Effector CD4-positive, alpha-beta T cell (primary cell): ENCODE measurements around the gene STK4.

ENCODE experiments used
- DNase-seq: peaks from one replicate; pipeline ENCODE4 v3.0.0-alpha.2; 2020

The STK4 gene

DNA sequence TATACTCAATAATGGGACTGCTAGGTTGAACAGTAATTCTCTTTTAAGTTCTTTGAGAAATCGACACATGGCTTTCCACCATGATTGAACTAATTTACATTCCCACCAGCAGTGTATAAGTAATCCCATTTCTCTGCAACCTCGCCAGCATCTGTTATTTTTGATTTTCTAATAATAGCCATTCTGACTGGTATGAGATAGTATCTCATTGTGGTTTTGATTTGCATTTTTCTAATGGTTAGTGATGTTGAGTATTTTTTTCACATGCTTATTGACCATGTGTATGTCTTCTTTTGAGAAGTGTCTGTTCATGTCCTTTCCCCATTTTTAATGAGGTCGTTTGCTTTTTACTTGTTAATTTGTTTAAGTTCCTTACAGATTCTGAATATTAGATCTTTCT lies 66.5 kb downstream of the STK4 start:
- DNase-seq: no peak

DNA sequence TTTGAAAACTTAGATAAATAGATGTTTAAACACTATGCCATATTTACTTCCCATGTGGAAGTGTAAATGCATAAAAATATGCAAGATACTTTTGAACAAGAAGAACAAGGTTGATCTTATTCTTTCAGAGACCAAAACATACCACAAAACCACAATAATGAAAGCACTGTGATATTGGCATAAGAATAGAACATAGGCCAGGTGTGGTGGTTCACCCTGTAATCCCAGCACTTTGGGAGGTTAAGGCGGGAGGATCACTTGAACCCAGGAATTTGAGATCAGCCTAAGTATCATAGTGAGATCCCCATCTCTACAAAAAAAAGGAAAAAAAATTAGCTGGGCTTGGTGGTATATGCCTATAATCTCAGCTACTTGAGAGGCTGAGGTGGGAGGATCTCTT lies 68.1 kb downstream of the STK4 start:
- no peak for DNase-seq

DNA sequence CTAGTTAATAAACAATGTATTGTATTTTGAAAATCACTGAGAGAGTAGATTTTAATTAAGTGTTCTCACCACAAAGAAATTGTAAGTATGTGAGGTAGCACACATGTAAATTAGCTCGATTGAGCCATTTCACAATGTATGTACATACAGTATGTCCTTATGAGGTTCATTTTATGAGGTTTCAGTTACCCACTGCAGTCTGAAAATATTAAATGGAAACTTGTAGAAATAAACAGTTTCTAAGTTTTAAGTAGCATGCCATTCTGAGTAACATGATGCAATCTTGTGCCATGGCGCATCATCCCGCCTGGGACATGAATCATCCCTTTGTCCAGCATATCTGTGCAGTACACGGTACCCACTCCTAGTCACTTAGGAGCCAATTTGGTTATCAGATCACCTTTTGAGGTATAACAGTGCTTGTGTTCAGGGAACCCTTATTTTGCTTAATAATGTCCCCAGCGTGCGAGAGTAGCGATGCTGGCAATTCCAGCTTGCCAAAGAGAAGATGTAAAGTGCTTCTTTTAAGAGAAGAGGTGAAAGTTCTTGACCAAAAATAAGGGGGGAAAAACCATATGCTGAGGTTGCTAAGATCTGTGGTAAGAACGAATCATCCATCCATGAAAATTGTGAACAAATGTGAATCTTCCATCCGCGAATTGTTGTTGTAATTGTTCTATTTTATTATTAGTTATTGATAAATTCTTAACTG lies 69.9 kb downstream of the STK4 start:
- DNase-seq: no peak

DNA sequence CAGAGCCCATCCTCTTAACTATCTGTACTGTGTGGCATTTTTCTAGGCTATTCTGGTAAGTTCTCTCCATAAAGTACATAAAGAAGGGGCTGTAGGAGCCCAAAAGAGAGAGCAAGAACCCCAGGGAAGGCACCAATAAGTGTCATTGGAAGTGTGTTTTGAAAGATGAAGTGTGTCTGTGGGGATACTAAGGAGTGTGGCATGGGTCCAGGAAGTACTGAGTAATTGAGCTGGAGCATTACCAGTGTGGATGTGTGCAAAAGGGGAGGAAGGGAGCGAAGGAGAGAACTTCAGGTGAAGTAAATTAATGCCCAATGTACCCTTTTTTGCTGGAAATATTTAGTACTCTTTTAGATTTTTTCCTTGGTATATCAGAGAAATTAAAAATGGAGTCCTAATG lies 70.7 kb downstream of the STK4 start:
- no peak for DNase-seq

DNA sequence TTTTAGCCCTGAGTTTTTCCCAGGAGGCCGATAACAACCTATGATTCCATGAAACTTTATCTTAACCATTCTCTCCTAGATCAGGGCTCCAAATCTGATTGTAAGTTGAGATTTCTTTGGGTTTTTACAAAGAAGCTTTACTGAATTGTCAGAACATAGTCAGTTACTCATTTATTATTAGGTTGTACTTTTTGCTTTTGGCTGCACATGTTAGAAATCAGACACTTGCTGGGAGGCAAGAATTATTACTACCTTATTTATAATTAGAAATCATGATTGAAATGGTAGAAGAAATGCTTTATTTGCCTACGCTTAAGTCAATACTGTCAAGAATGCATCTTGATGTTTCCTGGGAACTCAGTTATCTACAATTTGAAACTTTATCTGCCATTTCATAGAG lies 71.3 kb downstream of the STK4 start:
- DNase-seq: no peak

DNA sequence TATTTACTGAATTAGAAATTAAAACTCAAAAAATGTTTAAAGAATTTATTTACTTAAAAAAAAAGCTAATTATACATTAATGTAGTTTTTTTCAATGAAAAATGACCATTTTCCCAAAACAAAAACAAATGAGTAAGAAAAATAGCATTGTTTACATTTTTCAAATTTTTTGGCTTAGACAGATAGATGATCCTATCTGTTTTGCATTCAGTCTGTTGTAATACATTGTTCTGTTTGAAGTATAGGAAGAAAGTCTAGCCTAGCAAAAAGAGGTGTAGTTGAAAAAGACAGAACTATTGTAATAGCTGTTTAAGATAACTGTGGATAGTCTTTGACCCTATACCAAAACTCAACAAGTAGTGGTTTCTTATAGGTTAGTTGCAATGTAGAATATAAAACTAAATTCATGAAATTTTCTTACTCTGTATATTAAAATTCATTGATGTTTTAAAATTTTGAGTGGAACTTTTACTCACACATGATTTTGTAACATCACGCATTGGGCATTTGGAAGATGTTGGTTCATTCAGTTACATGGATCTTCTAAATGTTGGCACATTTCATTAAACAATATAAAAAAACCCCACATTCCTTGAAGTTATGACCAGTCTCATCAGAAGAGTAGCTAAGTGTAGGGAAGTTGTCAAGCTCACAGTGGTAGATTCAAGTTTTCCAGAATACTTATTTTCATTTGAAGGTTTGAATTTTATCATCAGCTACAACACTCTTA lies 72.6 kb downstream of the STK4 start:
- DNase-seq: no peak

DNA sequence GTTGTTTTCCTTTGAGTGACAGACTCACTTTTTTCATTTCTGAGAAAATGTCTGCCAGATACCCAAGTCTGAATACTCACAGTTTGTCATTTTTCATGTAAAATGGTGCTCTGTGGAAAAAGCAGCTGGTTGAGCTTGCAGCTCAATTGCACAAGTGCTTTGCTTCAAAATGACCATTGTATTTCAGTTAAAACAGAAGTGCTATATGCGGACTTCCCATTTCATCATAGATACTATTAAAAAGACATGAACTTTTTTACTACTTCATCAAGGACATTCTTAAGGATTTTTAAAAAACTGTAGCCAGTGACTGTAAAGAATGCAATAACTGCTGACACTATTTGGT lies 73.1 kb downstream of the STK4 start:
- DNase-seq: no peak

DNA sequence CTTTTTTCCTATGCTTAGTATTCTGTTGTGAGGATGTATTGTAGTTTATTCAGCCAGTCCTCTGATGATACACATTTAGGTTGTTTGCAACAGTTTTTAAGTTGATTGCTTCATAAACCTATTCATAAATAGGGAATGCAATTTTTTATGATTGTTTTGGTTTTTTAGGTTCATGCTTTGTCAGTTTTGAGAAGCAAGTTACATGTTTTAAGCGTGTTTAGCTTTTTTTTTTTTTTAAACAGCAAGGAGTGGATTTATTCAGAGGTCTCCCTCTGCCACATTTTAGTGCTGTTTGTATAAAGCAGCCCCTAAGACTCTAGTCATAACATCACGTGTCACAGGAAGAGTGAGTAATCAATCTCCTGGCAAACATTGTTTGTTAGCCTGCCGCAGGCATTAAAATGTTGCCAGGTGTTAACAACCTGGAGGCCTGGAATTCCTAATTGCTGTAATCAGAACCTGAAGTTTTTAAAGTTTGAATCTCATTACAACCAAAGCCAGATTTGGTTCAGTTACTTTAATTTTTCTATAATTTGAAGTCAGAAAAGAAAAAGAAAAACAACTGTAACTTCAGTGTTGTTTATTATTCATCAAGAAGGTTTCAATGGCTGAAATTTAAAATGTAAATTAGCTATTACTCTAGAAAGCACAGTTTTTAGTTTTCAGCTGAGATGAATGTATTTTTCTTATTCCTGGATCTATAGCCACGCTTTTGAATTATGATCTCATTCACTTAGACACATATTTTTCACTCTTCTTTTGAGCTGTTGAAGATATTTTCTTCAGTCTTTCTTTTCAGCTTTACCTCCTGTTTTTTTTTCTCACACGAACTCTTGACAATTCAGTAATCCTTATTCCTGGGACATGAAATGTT lies 75.4 kb downstream of the STK4 start:
- DNase-seq: no peak

DNA sequence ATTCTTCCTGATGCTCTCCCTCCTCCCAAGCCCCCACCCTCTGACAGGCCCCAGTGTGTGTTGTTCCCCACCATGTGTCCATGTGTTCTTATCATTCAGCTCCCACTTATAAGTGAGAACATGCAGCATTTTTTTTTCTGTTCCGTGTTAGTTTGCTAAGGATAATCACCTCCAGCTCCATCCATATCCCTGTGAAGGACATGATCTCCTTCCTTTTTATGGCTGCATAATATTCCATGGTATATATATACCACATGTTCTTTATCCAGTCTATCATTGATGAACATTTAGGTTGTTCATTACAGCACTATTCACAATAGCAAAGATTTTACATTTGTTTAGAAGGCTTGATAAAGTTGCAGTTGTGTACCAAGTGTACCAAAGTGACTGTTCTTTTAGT lies 76.7 kb downstream of the STK4 start:
- DNase-seq: no peak

DNA sequence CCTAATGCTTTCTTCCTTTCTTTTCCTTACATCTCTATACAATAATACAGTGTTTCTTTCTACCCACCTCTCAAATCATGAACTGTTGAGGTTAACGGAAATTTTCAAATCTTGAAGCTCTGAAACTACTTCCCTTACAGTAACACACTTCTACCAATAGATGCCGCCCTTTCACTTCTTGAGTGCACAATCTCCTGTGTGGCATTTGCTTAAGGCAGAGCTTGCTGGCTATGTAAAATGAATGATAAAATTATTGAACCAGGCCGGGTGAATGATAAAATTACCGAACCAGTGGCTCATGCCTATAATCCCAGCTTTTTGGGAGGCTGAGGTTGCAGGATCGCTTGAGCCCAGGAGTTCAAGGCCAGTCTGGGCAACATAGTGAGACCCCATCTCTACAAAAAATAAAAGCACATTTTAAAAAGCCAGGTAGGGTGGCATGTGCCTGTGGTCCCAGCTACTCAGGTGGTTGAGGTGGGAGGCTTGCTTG lies 77.8 kb downstream of the STK4 start:
- peak; percentile 25 for DNase-seq

DNA sequence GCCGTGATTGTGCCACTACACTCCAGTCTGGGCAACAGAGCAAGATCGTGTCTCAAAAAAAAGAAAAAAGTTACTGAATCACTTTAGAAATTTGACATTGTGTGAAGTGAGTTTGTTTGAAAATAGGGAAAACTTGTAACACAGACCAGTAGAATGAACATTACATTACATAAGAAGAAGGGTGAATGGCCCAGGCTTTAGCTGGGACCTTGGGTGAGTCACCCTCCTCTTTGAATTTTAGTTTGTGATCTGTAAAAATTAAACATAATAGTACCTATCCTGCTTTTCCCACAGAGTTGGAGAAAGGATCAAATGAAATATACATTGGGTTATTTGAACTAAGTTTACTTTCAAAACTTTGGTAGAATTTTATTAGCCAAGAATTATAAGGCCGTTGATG lies 78.3 kb downstream of the STK4 start:
- no peak for DNase-seq

DNA sequence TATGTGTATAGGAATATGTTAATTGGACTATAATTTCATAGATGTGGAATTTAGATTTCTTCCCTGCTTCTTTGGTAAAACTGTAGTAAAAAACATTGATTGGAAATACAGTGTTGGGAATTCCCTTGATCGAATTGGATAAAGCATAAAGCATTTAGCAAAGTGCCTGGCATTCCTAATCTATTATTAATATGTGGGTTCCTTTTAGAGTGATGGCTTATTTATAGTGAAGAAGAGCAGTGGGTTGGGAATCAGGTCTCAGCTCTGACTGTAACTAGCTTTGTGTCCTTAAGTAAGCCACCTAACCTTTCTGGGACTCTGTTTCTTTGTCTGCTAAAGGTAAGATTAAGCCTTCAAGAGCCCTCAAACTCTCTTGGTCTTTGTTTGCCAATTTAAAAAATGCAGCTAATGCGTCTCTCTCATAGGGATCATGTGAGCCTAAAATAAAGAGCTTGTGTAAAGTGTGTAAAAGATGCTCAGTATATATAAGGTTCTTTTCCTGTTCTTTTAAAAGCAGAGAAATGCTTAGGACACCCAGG lies 81.3 kb downstream of the STK4 start:
- no peak for DNase-seq

DNA sequence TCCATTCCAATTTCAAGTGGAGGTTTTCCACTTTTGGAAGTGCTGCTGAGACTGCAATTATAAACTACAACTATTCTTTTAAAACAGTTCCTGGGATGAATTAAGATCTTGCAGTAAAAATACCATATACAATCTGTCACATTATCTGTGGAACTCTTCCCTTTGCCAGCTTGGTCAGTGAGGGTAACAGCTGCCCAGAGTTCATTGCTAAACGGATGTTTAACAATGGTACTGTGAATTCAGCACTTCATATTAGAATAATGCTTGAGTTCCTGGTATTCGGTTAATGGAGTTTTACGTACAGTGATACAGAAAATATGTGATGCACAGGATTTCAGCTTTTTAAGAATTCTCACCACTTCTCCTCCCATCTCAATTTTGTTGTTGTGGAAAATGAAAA lies 83.1 kb downstream of the STK4 start:
- DNase-seq: no peak

DNA sequence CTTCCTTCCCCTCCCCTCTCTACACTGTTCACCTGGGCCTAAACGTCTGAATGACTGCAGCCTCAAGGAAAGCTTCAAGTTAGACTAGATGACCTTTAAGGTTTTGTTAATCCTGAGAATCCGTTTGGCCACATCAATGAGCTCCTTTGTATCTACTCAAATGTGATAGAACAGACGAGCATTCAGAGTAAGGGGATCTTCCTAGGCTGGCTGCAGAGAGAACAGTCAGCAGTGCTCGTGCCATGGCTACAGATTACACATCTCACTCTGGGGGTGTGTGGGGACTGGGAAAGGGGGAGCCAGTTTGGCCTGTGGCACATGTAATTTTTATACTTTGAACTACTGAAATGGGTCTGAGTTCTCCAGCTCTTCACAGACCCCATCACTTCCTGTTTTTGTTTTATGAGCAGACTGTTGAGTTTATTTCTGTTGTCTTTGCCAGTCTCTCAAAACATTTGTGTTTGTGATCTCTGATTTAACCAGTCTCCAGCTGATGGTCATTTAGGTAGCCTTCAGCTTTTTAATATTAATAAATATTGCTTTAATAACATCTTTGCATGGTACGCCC lies 83.7 kb downstream of the STK4 start:
- no peak for DNase-seq

DNA sequence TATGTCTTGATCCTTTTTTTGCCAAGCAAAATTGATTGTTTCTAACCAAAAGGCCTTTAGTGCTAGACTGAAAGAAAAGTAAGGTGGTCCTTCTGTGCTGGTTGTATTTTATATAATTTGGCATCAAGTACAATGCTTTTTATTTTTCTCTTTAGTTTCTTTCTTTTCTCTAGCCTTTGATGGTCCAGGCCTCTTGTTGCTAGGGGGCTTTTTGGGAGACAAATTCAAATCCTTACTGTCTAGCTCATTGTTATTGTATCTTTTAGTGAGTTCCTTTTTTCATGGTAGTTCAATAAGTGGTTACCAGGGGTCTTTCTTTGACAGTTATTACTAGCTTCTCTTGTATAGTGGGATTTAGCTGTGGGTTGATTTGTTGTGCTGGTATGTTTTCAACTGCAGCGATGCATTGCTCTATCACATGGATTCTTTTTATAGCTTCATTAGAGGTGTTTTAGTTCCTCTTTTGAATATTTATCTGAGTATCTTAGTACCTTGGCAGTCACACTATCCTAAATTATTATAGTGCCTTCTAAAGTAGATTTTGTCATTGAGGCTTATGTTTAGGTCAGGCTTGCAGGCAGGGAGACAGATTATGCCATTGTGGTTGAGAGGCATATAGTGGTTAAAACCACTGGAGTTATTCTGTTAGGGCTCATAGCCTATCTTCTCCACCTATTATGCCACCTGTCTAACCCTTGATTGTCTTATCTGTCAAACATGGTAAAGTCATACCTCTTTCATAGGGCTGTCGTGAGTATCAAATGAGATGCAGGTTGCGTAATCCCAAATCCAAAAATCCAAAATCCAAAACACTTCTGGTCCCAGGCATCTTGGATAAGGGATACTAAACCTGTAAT lies 85.1 kb downstream of the STK4 start:
- no peak for DNase-seq

DNA sequence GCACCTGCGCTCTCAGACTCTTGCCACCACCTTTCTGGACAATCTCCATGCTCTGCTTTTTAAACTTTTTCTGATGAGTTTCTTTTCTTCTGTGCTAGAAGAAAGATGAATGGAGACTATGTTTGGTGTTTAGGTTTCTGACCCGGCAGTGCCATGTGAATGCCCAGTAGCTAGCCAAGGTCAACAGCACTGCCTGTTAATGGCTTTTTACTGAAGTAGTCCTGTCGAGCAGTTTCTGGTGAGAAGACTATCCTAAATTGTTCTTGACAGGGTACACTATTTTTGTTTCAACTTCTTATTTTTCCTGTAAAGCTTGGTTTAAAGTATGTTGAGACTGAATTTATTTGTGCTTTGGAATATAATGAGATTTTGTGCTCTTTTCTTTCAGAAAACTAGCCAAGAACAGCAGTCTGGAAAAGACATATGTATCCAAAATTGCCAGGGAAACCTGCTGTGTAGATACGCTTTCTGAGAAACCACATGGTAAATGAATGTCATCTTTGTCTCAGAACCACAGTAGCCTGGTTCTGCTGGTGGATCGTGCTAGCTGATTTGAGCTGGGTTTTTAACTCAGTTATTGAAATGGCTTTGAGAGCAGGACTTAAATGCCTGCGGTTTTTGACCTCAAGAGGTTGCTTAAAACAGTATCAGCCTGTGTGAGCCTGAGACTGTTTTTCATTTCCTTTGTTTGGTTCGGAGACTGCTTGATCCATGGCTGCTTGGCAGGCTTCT lies 86.6 kb downstream of the STK4 start:
- no peak for DNase-seq

DNA sequence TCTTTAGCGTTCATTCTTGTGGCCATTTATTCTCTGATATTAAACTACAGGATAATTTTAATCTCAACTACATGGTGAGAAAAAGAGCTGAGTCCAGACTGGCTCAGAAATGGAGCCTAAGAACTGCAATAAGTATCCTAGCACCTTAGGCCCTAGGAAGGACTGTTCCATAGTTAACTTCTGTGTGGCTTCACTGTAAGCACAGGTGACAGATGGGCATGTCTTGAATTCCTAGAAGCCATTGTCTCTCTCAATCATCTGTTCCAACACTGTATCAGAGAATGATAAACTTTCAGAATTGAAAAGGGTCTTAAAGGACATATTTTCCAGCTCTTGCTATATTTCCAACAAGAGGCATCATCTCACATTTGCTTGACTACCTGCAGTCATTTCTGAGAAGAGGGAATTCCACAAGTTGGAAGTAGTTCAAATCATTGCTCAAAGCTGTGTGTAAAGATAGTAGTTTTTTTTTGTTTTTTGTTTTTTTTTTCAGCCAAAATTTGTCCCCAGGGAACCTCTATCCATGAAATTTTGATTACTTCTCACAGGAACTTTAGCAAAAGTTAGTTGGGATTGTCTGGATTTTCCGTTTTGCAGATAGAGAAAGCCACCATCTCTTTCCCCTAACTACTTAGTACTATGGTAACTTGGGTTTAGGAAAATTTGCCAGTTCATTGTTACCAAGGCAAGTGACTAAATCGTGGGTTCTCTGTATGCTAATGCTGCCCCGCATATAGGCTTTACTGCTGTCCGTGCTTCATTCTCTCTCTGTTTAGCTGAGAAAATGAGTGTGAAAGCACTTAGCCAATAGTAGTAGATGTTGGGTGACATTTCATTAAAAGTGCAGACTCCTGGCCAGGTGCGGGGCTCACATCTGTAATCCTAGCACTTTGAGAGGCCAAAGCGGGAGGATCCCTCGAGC lies 87.4 kb downstream of the STK4 start:
- DNase-seq: no peak

DNA sequence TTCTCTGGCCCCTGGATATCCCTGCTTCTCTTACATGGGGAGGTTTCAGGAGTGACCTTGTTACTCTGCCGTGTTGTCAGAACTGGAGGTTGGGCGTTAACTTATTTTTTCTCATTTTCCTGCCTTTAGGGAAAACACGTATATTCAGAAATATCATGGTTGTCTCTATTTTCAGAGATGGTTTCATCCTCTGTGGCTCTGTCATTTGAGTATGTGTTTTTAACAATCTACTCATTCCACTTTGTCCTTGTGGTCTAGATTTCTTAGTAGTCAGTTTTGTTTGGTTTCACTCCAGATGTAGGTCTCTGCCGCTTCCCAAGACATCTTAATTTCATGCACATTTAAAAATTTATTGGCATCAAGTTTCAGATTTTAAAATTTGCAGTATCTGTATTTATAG lies 88.7 kb downstream of the STK4 start:
- DNase-seq: no peak

DNA sequence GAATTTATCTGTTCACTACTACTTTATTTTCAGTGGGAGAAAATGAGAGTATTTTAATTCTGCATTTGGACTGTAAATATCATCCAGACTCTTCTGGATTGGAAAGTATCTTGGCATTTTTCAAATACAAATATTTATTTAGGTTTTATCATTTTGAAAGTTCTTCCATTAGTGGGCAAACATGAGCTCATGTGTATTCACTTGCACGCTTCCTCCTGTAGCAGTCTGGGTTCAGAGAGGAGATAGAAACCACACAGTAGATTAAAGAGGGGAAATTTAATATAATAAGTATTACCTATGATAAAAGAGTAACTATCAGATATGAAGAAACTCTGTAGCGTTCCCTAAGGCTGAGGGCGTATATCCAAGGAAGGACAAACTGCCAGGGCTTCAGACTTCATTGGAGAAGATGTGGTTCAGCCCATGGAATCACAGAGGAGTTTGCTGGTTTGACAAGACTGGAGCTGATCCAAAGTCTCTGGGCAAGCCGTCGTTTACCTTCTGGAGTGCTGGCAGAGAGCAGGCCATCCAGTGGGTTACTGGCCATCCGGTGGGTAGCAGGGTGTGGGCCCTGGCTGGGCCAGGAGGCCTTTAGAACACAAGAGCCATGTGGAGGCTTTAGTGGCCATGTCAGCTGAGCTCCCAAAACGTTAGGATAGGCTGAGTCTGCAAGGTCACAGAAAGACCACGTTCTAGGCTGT lies 90.3 kb downstream of the STK4 start:
- DNase-seq: no peak
